Colonic mucosa (tissue), 4 donors: ENCODE results near the gene C1RL. TPM values are rescaled to one million over a fixed set of nuclear protein-coding genes. Genes with fewer than 3 reads are reported as not detected.

ENCODE experiments used
- DNase-seq: peaks from one replicate; pipeline ENCODE4 v3.0.0-alpha.2; 2020
- H3K27ac ChIP-seq: fragments of 200-600 bp; one replicate; pipeline ENCODE4 v1.8.0; 2021
- H3K27me3 ChIP-seq: fragments of 200-600 bp; one replicate; pipeline ENCODE4 v1.8.0; 2021
- H3K36me3 ChIP-seq: fragments of 200-600 bp; one replicate; pipeline ENCODE4 v1.8.0; 2021
- H3K4me1 ChIP-seq: fragments of 200-600 bp; one replicate; pipeline ENCODE4 v1.8.0; 2021; ENCODE audit warnings: mild to moderate bottlenecking
- H3K4me3 ChIP-seq: fragments of 200-600 bp; one replicate; pipeline ENCODE4 v1.8.0; 2021
- H3K9ac ChIP-seq, 2 donors: one replicate each; pipeline ENCODE4 v1.7.0; 2013; ENCODE audit warnings: control low read depth in 2 of 2, low read depth in 2 of 2, low read length in 2 of 2
- H3K9me3 ChIP-seq: fragments of 200-600 bp; one replicate; pipeline ENCODE4 v1.8.0; 2021
- intact Hi-C: fragments of 100-400 bp; cut with DNase I; formaldehyde crosslinking; loops from one replicate; pipeline ENCODE4 v1.14.1; 2022
- total RNA-seq, 2 donors: library from RNA; stranded (reverse); fragmentation: NEBNext Ultra II Directional in 1 of 2; extraction: Animal tissue kit (Norgen Biotek cat#: 25700) in 1 of 2; gene quantifications; one replicate each; pipeline ENCODE4 v1.2.1, GENCODE V29; 2021
- TF ChIP-seq, protein P1 (sequence below): fragments of 200-600 bp; IDR thresholded peaks from one replicate; pipeline ENCODE4 v1.8.0; 2022; ENCODE audit warnings: antibody characterized with exemption, mild to moderate bottlenecking
- donor health status: healthy.
- donor health status: DM: no; HTN: no; CAD: no.
- donor health status: DM: no; HTN: no; CAD: no.

The C1RL gene
- total RNA-seq, 2 donors from 2014 or later, result 39.5 to 39.7 TPM

GRCh38 chr12:7045913-7046312, 63.1 kb downstream of the C1RL start:
- Histone ChIP-seq H3K27ac (no peak overlapping the region), H3K9ac (no peak overlapping the region), H3K4me3 (no peak overlapping the region), H3K9me3 (no peaks in the 10 kb centered on the region), H3K27me3 (no peaks in the 10 kb centered on the region), H3K4me1 (no peaks in the 10 kb centered on the region), H3K36me3 (no peaks in the 10 kb centered on the region)
- TF ChIP-seq, protein P1, sequence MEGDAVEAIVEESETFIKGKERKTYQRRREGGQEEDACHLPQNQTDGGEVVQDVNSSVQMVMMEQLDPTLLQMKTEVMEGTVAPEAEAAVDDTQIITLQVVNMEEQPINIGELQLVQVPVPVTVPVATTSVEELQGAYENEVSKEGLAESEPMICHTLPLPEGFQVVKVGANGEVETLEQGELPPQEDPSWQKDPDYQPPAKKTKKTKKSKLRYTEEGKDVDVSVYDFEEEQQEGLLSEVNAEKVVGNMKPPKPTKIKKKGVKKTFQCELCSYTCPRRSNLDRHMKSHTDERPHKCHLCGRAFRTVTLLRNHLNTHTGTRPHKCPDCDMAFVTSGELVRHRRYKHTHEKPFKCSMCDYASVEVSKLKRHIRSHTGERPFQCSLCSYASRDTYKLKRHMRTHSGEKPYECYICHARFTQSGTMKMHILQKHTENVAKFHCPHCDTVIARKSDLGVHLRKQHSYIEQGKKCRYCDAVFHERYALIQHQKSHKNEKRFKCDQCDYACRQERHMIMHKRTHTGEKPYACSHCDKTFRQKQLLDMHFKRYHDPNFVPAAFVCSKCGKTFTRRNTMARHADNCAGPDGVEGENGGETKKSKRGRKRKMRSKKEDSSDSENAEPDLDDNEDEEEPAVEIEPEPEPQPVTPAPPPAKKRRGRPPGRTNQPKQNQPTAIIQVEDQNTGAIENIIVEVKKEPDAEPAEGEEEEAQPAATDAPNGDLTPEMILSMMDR, result no peak
- DNase-seq, result no peak
- intact Hi-C loops, result no loop called here

Other genes starting within 250 kb of the C1RL start
- gene TPI1, start 241.7 kb downstream of the C1RL start, total RNA-seq, result 1,000 to 10,000 TPM; 1,097 to 1,106 TPM
- gene SPSB2, start 235.9 kb downstream of the C1RL start, total RNA-seq, result 10 to 100 TPM in 1 of 2 donors, 1 to 10 TPM in 1; 8.4 to 19.8 TPM
- gene LRRC23, start 204.4 kb downstream of the C1RL start, total RNA-seq, result 1 to 10 TPM; 7.3 to 8.0 TPM
- gene ENO2, start 194.6 kb downstream of the C1RL start, total RNA-seq, result 10 to 100 TPM in 1 of 2 donors, 1 to 10 TPM in 1; 7.6 to 15.7 TPM
- 100 to 1,000 TPM in 1 of 2 donors, 10 to 100 TPM in 1; 67.5 to 103 TPM for gene ATN1, start 181.3 kb downstream of the C1RL start, total RNA-seq
- gene RNU7-1, start 165.4 kb downstream of the C1RL start, total RNA-seq, result not detected
- gene C12orf57, start 165.2 kb downstream of the C1RL start, total RNA-seq, result 100 to 1,000 TPM; 114 to 206 TPM
- 10 to 100 TPM; 44.8 to 48.1 TPM for gene PTPN6, start 157.9 kb downstream of the C1RL start, total RNA-seq
- 100 to 1,000 TPM; 233 to 323 TPM for gene PHB2, start 138.6 kb downstream of the C1RL start, total RNA-seq
- gene EMG1, start 138.3 kb downstream of the C1RL start, total RNA-seq, result 10 to 100 TPM; 27.2 to 62.3 TPM
- 10 to 100 TPM; 71.8 to 77.9 TPM for gene LPCAT3, start 90.7 kb downstream of the C1RL start, total RNA-seq
- 10 to 100 TPM; 35.8 to 97.2 TPM for gene C1S, start 48.5 kb downstream of the C1RL start, total RNA-seq
- 100 to 1,000 TPM in 1 of 2 donors, 10 to 100 TPM in 1; 40.1 to 104 TPM for gene C1R, start 16.8 kb downstream of the C1RL start, total RNA-seq
- gene RBP5, start 19.7 kb upstream of the C1RL start, total RNA-seq, result 1 to 10 TPM; 2.4 to 3.7 TPM
- gene CLSTN3, start 21.2 kb upstream of the C1RL start, total RNA-seq, result 10 to 100 TPM; 13.6 to 17.0 TPM
- 10 to 100 TPM; 31.4 to 35.4 TPM for gene PEX5, start 80.5 kb upstream of the C1RL start, total RNA-seq
- gene ACSM4, start 194.9 kb upstream of the C1RL start, total RNA-seq, result not detected